Naive thymus-derived CD4-positive, alpha-beta T cell (primary cell): ENCODE results near the gene SASH3. TPM values are rescaled to one million over a fixed set of nuclear protein-coding genes. Genes with fewer than 3 reads are reported as not detected.

ENCODE experiments used
- ATAC-seq: fragments of 150-1000 bp; cut with Tn5 transposase; 2 replicates; pipeline ENCODE4 v1.10.0; 2021; ENCODE audit warnings: mild to moderate bottlenecking, moderate library complexity
- CTCF ChIA-PET: fragments of 350-600 bp; sonication (Branson Sonifier 250); formaldehyde crosslinking; loops from one replicate; lab custom pipeline; 2021; ENCODE audit warnings: antibody characterized with exemption; lab: Charles Lee
- POLR2A ChIA-PET: fragments of 350-600 bp; sonication (Branson Sonifier 250); formaldehyde crosslinking; loops from one replicate; lab custom pipeline; 2021; ENCODE audit warnings: antibody characterized with exemption, inconsistent platforms; lab: Charles Lee
- DNase-seq, 9 donors: peaks; one replicate each; pipeline versions ENCODE4 v3.0.0 to v3.0.0-alpha.2; 2020 to 2022; ENCODE audit warnings: mixed read lengths in 1 of 9
- H3K27ac ChIP-seq: one replicate; pipeline ENCODE4 v1.7.0; 2013; ENCODE audit warnings: mild to moderate bottlenecking, low read depth, low read length, moderate library complexity
- H3K27me3 ChIP-seq, 2 donors: one replicate each; pipeline ENCODE4 v1.7.0; 2013; ENCODE audit warnings: low read length in 2 of 2, mild to moderate bottlenecking in 2 of 2, moderate library complexity in 2 of 2; ENCODE audit not compliant: control insufficient read depth in 2 of 2, insufficient read depth in 2 of 2
- H3K36me3 ChIP-seq, 3 experiments: 1 replicate in 2 of 3; 2 replicates in 1 of 3; pipeline ENCODE4 v1.7.0; 2013; ENCODE audit warnings: low read length in 3 of 3, mild to moderate bottlenecking in 3 of 3, moderate library complexity in 1 of 3; ENCODE audit not compliant: insufficient read depth in 3 of 3, control insufficient read depth in 2 of 3
- H3K4me1 ChIP-seq, 2 donors: one replicate each; pipeline ENCODE4 v1.7.0; 2013; ENCODE audit warnings: low read length in 2 of 2, mild to moderate bottlenecking in 2 of 2, moderate library complexity in 1 of 2; ENCODE audit not compliant: control insufficient read depth in 2 of 2, insufficient read depth in 2 of 2
- H3K4me3 ChIP-seq: 2 replicates; pipeline ENCODE4 v1.7.0; 2013; ENCODE audit warnings: mild to moderate bottlenecking, low read length
- H3K9me3 ChIP-seq, 3 experiments: 1 replicate in 2 of 3; 2 replicates in 1 of 3; pipeline ENCODE4 v1.7.0; 2013; ENCODE audit warnings: low read length in 3 of 3; ENCODE audit not compliant: control insufficient read depth in 2 of 3
- H3K27ac Mint-ChIP-seq, 9 donors: one replicate each; pipeline ENCODE4 v1.8.0; 2020 to 2022; ENCODE audit warnings: mixed read lengths in 9 of 9, mild to moderate bottlenecking in 8 of 9, moderate library complexity in 5 of 9, inconsistent platforms in 2 of 9
- H3K27me3 Mint-ChIP-seq, 5 donors: one replicate each; pipeline ENCODE4 v1.8.0; 2021 to 2022; ENCODE audit warnings: mixed read lengths in 5 of 5, mild to moderate bottlenecking in 1 of 5
- H3K36me3 Mint-ChIP-seq, 5 donors: one replicate each; pipeline ENCODE4 v1.8.0; 2020 to 2022; ENCODE audit warnings: mixed read lengths in 5 of 5, mild to moderate bottlenecking in 3 of 5, inconsistent platforms in 1 of 5
- H3K4me1 Mint-ChIP-seq, 7 donors: one replicate each; pipeline ENCODE4 v1.8.0; 2020 to 2022; ENCODE audit warnings: mixed read lengths in 7 of 7, mild to moderate bottlenecking in 3 of 7, inconsistent platforms in 1 of 7
- H3K4me3 Mint-ChIP-seq, 10 donors: one replicate each; pipeline ENCODE4 v1.8.0; 2020 to 2022; ENCODE audit warnings: mild to moderate bottlenecking in 10 of 10, mixed read lengths in 10 of 10, moderate library complexity in 6 of 10, inconsistent platforms in 2 of 10
- H3K9me3 Mint-ChIP-seq, 11 donors: one replicate each; pipeline ENCODE4 v1.8.0; 2020 to 2022; ENCODE audit warnings: mixed read lengths in 11 of 11, mild to moderate bottlenecking in 4 of 11, inconsistent platforms in 1 of 11, moderate library complexity in 1 of 11
- intact Hi-C, 2 donors: fragments of 100-400 bp; cut with micrococcal nuclease; formaldehyde crosslinking; loops; one replicate each; pipeline ENCODE4 v1.15.1; 2023
- polyA plus RNA-seq, 2 donors: library from polyadenylated mRNA; unstranded; fragments of 300-500 nt; fragmentation: Illumina TruSeq; gene quantifications; one replicate each; pipeline ENCODE4 v1.2.3, GENCODE V29; 2021
- total RNA-seq, 6 experiments: library from RNA in 5 of 6; stranded (reverse) in 5 of 6; gene quantifications; 1 replicate in 5 of 6; 2 replicates in 1 of 6; pipeline ENCODE4 v1.2.3 and lab custom pipeline; 2021 to 2026

Gene SASH3
- total RNA-seq (100 to 1,000 TPM in 4 of 5 experiments, 10 to 100 TPM in 1; 71.8 to 262 (median 156) TPM), polyA plus RNA-seq (100 to 1,000 TPM in 1 of 2 donors, 10 to 100 TPM in 1; 85.3 to 209 TPM), total RNA-seq (lab: John Stamatoyannopoulos, UW) (82.6 reads per million, percentile 81 among the genes with 10 or more reads in this experiment)

DNA sequence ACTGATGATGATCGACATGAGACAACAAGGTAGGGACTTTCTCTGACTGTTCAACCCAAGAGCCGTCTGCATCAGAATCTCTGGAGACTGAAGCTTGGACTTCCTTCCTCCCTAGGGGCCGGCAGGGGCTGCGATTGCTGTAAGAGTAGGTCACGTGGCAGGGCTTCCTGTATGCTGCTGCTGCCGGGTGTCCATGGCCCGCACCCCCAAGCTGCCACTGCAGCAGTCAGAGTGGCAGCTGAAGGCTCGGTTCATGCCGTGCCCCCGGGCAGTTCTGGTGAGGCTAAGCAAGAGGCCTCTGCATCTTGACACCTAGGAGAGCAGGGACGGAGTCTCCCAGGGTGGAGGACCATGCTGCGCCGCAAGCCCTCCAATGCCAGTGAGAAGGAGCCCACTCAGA lies at the start of gene SASH3:
Gene SASH3, plus strand, starts transcription at position 203 of the 400 bp plus-strand sequence. Its CDS starts 149 bp downstream, at position 352.
- H3K4me3 ChIP-seq, result peak within 1 kb of the TSS; percentile 93
- Mint-ChIP-seq H3K4me1 (peaks cover 25 to 75% (median 57%) of the 10 kb centered on the region in 7 donors), H3K36me3 (peaks cover 0 to 50% (median 9%) of the 10 kb centered on the region in 5 donors), H3K9me3 (peaks cover 0 to 1% (median 0%) of the 10 kb centered on the region in 11 donors), H3K27me3 (no peaks in the 10 kb centered on the region), H3K27ac (peak within 1 kb of the TSS; percentile 81 to 97 (median 93)), H3K4me3 (peak within 1 kb of the TSS; percentile 79 to 98 (median 92))
- ATAC-seq (peak; percentile 51), DNase-seq (peak; percentile 26 to 67 (median 53))
- ChIA-PET POLR2A (interaction anchor here (0.6 to 12.3 kb wide), 10 partner anchors 9 to 126 kb away, joined by 3 to 191 read pairs (median 5); partner anchors contain the start of genes UTP14A and XPNPEP2), CTCF (interaction anchor here (1.0 to 1.5 kb wide), 4 partner anchors 9 to 50 kb away, joined by 4 to 8 read pairs (median 5); no protein-coding TSS in a partner anchor)
- H3K9me3 ChIP-seq, result no peaks in the 10 kb centered on the region
- H3K27me3 ChIP-seq, result no peaks in the 10 kb centered on the region
- peak within 1 kb of the TSS; percentile 89 for H3K27ac ChIP-seq
- peaks cover 7 to 14% (median 8%) of the 10 kb centered on the region in 3 experiments for H3K36me3 ChIP-seq
- H3K4me1 ChIP-seq, result peaks cover 43 to 56% of the 10 kb centered on the region in 2 donors
- intact Hi-C loops, result loop anchor here (1.0 to 5.0 kb wide), 10 partner anchors 10 to 393 kb away; partner anchors contain the start of genes UTP14A (in 2 of the 2), BCORL1 (in 1 of the 2), RAB33A (in 1 of the 2) and ZDHHC9 (in 1 of the 2)

DNA sequence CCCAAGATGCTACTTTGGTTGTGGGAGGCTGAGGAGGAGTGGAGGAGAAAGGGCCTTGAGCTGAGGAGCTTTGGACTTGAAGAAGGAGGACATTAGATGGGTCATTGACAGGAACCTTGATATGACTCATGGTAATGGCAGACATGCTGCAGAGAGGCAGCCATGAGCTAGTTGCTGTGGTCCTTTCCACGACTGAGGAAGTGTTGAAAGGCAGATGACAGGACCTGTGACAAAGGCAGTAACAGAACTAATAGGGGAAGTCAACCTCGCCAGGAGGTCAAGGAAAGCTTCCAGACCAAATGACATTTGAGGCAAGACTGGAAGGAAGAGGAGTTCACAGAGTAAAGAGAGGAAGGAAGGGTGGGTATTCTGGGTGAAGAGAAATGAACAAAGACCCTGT lies 48.5 kb upstream of the SASH3 start:
- peak; percentile 84 for ATAC-seq
- Histone ChIP-seq H3K4me3 (no peak overlapping the region), H3K27ac (no peak overlapping the region), H3K4me1 (peaks cover 0 to 22% of the 10 kb centered on the region in 2 donors), H3K27me3 (no peaks in the 10 kb centered on the region), H3K36me3 (no peaks in the 10 kb centered on the region), H3K9me3 (no peaks in the 10 kb centered on the region)
- intact Hi-C loops, result no loop called here
- no peak for DNase-seq
- POLR2A ChIA-PET, result interaction anchor here (1.0 to 1.7 kb wide), 4 partner anchors 13 to 40 kb away, joined by 3 to 4 read pairs (median 3); no protein-coding TSS in a partner anchor
- Mint-ChIP-seq H3K27me3 (no peaks in the 10 kb centered on the region), H3K4me1 (peaks cover 24 to 57% (median 37%) of the 10 kb centered on the region in 7 donors), H3K9me3 (peaks cover 0 to 7% (median 0%) of the 10 kb centered on the region in 11 donors), H3K27ac (peak overlapping the region; percentile 45 to 94 (median 65)), H3K4me3 (peak overlapping the region; percentile 12 to 76 (median 49)), H3K36me3 (peaks cover 0 to 10% (median 0%) of the 10 kb centered on the region in 5 donors)
- CTCF ChIA-PET, result no interaction called here

DNA sequence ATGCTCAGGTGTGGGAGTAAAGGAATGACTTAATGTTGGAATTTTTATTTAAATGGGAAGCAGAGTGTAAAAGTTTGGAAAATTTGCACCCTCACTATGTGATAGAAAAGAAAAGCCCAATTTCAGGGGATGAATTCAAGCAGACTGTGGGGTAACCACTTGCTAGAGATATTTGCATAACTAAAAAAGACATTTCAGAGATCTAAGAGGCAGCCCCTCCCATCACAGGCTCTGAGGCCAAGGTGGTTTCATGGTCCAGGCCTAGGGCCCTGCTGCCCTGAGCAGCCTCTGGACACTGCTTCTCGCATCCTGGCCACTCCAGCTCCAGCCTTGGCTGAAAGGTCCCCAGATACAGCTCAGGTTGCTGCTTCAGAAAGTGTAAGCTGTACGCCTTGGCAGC lies 46.9 kb upstream of the SASH3 start:
- ChIA-PET CTCF (no interaction called here), POLR2A (interaction anchor here (1.1 kb wide), 1 partner anchor 49 kb away, joined by 3 read pairs; no protein-coding TSS in a partner anchor)
- Mint-ChIP-seq H3K4me3 (no peak overlapping the region), H3K27ac (peak overlapping the region in 1 of 9 donors; percentile 48), H3K27me3 (no peaks in the 10 kb centered on the region), H3K9me3 (peaks cover 0 to 7% (median 0%) of the 10 kb centered on the region in 11 donors), H3K36me3 (peaks cover 0 to 10% (median 0%) of the 10 kb centered on the region in 5 donors), H3K4me1 (peaks cover 29 to 57% (median 40%) of the 10 kb centered on the region in 7 donors)
- DNase-seq (no peak), ATAC-seq (no peak)
- Histone ChIP-seq H3K4me3 (no peak overlapping the region), H3K36me3 (no peaks in the 10 kb centered on the region), H3K27ac (no peak overlapping the region), H3K4me1 (peaks cover 8 to 34% of the 10 kb centered on the region in 2 donors), H3K27me3 (no peaks in the 10 kb centered on the region), H3K9me3 (no peaks in the 10 kb centered on the region)
- intact Hi-C loops, result no loop called here

DNA sequence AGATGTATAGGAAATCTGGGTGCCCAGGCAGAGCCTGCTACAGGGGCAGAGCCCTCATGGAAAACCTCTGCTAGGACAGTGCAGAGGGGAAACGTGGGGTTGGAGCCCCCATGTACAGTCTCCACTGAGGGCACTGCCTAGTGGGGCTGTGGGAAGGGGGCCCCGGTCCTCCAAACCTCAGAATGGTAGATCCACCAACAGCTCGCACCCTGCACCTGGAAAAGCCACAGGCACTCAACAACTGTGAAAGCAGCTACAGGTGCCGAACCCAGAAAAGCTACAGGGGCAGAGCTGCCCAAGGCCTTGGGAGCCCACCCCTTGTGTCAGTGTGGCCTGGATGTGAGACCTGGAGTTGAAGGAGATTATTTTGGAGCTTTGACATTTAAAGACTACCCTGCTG lies 46.4 kb upstream of the SASH3 start:
- Histone ChIP-seq H3K4me1 (peaks cover 8 to 34% of the 10 kb centered on the region in 2 donors), H3K27me3 (no peaks in the 10 kb centered on the region), H3K36me3 (no peaks in the 10 kb centered on the region), H3K9me3 (no peaks in the 10 kb centered on the region), H3K27ac (no peak overlapping the region), H3K4me3 (no peak overlapping the region)
- Mint-ChIP-seq H3K4me3 (no peak overlapping the region), H3K27ac (no peak overlapping the region), H3K36me3 (peaks cover 0 to 10% (median 0%) of the 10 kb centered on the region in 5 donors), H3K27me3 (no peaks in the 10 kb centered on the region), H3K4me1 (peaks cover 29 to 62% (median 42%) of the 10 kb centered on the region in 7 donors), H3K9me3 (peaks cover 0 to 7% (median 0%) of the 10 kb centered on the region in 11 donors)
- intact Hi-C loops, result no loop called here
- ATAC-seq (no peak), DNase-seq (no peak)
- ChIA-PET CTCF (no interaction called here), POLR2A (interaction anchor here (1.1 kb wide), 1 partner anchor 48 kb away, joined by 3 read pairs; no protein-coding TSS in a partner anchor)

DNA sequence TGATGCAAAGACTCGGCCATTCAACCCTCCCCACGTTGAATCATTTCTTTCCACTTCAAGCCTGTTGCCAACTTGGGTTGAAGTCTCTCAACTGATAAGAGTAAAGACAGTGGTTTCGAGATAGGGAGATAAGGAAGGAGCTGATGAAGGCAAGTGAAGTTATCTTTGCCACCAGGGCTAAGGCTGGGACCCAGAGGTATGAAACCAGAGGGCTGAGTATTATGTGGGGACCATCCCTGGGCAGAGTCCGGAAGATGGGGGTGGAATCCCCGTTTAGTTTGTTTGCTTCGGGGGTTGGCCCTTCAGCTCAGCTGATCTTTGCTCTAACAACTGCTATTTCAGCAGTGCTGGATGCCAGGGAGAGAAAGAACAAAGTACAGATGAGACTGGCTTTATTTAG lies 43.3 kb upstream of the SASH3 start:
- Histone ChIP-seq H3K9me3 (no peaks in the 10 kb centered on the region), H3K27ac (no peak overlapping the region), H3K27me3 (no peaks in the 10 kb centered on the region), H3K36me3 (no peaks in the 10 kb centered on the region), H3K4me3 (no peak overlapping the region), H3K4me1 (peaks cover 8 to 21% of the 10 kb centered on the region in 2 donors)
- DNase-seq, result no peak
- H3K9me3 Mint-ChIP-seq, result peaks cover 0 to 3% (median 0%) of the 10 kb centered on the region in 11 donors
- peak overlapping the region in 6 of 9 donors; percentile 28 to 82 (median 59) for H3K27ac Mint-ChIP-seq
- ChIA-PET POLR2A (interaction anchor here (0.5 to 4.7 kb wide), 7 partner anchors 9 to 47 kb away, joined by 3 to 16 read pairs (median 5); partner anchors contain the start of gene SASH3), CTCF (no interaction called here)
- intact Hi-C loops, result loop anchor here in 1 of 2 donors (2.0 kb wide), 1 partner anchor 86 kb away; no protein-coding TSS in a partner anchor
- peak; percentile 54 for ATAC-seq
- H3K4me3 Mint-ChIP-seq, result peak overlapping the region in 8 of 10 donors; percentile 23 to 61 (median 36)
- peaks cover 0 to under 1% (median 0%) of the 10 kb centered on the region in 5 donors for H3K36me3 Mint-ChIP-seq
- H3K27me3 Mint-ChIP-seq, result no peaks in the 10 kb centered on the region
- peaks cover 12 to 44% (median 22%) of the 10 kb centered on the region in 7 donors for H3K4me1 Mint-ChIP-seq

DNA sequence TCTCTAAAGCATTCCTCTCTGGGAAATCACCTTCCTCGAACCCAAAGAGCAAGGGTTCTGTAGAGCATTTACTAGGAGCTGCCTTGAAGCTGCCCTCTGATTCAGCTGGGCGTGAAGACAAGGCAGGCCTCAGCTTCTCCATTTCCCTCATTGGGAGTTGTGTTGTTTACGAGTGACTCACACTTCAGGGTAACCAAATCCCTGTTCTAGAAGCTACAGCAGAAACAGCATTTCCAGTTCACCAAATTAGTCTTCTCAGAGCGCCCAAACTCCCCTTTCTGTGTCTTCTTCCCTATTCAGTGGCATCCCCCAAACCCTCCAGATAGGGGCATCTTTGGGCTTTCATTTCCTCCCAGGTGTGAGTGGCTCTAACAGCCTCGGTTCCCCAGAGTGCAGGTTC lies 41.8 kb upstream of the SASH3 start:
- Mint-ChIP-seq H3K27me3 (no peaks in the 10 kb centered on the region), H3K36me3 (no peaks in the 10 kb centered on the region), H3K9me3 (peaks cover 0 to 3% (median 0%) of the 10 kb centered on the region in 11 donors), H3K4me3 (peak overlapping the region in 1 of 10 donors; percentile 42), H3K4me1 (peaks cover 14 to 45% (median 29%) of the 10 kb centered on the region in 7 donors), H3K27ac (peak overlapping the region in 2 of 9 donors; percentile 53 to 72)
- ATAC-seq, result peak; percentile 63
- no peaks in the 10 kb centered on the region for H3K36me3 ChIP-seq
- no peaks in the 10 kb centered on the region for H3K9me3 ChIP-seq
- ChIA-PET CTCF (interaction anchor here (0.7 kb wide), 1 partner anchor 54 kb away, joined by 8 read pairs; no protein-coding TSS in a partner anchor), POLR2A (interaction anchor here (0.6 to 4.7 kb wide), 4 partner anchors 8 to 56 kb away, joined by 3 to 16 read pairs (median 4); partner anchors contain the start of gene SASH3)
- H3K27me3 ChIP-seq, result no peaks in the 10 kb centered on the region
- no peak overlapping the region for H3K27ac ChIP-seq
- H3K4me1 ChIP-seq, result peaks cover 8 to 17% of the 10 kb centered on the region in 2 donors
- intact Hi-C loops, result loop anchor here in 1 of 2 donors (2.0 kb wide), 1 partner anchor 85 kb away; no protein-coding TSS in a partner anchor
- DNase-seq, result no peak
- H3K4me3 ChIP-seq, result no peak overlapping the region
